GM18498 (cell line): ENCODE measurements around the gene THRB.

Source experiments
- ATAC-seq: cut with Tn5 transposase; IDR thresholded peaks from one replicate; pipeline ENCODE4 v1.9.1; 2021; ENCODE audit warnings: mild to moderate bottlenecking, moderate library complexity; ENCODE audit not compliant: unreplicated experiment

THRB gene

DNA sequence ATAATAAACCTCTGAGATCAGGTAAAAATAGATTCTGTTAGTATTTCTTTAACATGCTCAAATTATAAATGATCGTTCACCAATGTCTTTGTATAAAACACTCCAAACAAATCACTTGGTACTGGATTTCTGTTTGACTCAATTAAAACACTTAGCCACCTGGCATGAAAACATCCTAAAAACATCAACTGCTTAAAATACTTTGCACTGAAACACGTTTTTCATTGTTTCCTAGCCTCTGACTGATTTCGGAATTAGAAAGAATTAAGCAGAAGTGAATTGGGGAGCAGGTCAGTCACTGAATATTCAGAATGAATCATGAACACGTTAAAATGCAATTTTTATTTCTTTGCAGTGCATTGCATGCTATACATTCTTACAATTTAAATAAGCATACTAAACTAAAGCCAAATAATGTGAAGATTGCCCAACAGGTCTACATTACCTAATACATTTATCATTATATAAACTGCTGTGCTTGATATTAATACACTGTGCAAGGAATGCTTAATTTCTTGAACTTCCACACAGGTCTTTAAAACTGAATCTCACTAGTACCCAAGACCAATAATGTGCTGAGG is 1.6 kb downstream of the THRB start:
- no peak for ATAC-seq

- no peak for ATAC-seq
Observed at GRCh38 chr3:24490151-24490550, 4.5 kb downstream of the THRB start.

DNA sequence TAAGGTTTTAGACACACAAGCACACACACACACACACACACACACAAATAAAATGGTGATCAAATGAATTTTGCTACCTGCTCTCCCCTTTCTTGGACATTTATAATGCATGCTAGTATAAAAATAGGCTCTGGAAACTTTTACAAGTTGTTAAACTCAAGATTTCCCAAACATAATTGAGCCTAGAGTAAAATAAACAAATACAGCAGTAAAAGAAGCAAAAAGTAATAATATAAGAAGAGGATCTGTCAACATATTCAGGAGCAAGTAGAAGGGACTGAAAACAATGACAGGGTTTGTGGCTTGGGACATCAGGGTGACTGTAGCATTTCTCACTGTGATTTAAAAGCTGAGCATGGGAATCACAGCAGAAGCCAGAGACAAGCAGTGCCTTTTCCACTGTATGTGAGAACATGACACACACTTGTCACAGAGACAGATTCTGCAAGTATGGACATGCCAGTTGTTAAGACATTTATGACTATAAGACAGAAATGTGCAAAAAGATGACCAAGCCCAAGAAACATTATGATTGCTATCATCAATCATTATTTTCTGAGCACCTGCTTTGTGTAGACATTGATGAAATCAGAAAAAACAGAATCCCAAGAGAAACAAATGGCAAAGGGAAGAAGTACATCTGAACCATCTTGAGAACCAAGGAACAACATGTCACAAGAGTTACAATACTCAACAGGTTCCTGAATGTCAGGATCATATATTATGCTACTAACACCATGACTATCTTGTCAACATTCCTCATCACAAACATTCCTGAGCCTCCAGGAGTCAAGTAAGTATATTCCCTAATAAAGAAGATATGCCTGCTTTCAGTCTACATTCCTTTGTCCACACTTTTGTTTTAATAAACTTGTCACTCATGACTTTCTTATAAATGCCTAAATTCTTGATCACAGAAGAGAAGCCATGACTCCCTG is 7.1 kb downstream of the THRB start:
- ATAC-seq, result no peak

GRCh38 chr3:24485511-24485910 is 9.1 kb downstream of the THRB start:
- ATAC-seq, result no peak

GRCh38 chr3:24483873-24484272 is 10.8 kb downstream of the THRB start:
- no peak for ATAC-seq

- no peak for ATAC-seq
Observed at GRCh38 chr3:24482096-24482705, 12.4 kb downstream of the THRB start.

DNA sequence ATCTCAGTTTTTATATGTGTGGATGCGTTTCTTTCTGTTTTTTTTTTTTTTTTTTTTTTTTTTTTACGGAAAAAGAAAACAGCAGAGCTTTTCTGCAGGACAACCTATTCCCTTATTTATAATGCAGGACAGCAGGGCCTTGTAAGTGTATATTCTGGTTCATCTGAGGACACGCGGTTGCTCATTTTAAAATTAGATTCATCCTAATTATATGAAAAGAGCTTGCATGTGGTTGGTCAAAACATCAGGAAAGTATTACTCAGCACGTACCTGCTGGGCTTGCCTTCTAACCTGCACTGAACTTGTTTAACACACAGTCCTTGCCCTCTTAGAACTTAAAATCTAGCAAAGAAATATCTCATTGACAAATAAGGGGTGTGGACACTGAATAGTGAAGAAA is 13.5 kb downstream of the THRB start:
- ATAC-seq, result no peak

DNA sequence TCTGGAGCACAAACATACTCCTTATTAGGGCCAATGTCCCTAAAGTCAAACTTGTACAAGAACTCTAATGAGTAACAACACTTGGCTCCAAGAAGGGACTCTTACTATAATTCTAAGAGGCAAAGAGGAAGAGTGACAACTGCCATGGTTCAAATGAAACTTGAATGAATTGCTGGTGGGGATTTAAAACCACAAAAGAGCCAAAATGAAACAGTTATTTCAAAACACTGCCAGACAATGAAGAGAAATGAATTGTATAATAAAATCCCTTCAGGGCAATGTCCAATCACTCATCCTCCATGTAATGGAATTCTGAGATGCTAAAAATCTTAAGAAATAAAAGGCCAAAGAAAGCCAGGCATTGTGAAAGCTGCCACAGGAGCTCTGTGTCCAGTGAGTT is 14.2 kb downstream of the THRB start:
- no peak for ATAC-seq

GRCh38 chr3:24479816-24480215 is 14.8 kb downstream of the THRB start:
- no peak for ATAC-seq

DNA sequence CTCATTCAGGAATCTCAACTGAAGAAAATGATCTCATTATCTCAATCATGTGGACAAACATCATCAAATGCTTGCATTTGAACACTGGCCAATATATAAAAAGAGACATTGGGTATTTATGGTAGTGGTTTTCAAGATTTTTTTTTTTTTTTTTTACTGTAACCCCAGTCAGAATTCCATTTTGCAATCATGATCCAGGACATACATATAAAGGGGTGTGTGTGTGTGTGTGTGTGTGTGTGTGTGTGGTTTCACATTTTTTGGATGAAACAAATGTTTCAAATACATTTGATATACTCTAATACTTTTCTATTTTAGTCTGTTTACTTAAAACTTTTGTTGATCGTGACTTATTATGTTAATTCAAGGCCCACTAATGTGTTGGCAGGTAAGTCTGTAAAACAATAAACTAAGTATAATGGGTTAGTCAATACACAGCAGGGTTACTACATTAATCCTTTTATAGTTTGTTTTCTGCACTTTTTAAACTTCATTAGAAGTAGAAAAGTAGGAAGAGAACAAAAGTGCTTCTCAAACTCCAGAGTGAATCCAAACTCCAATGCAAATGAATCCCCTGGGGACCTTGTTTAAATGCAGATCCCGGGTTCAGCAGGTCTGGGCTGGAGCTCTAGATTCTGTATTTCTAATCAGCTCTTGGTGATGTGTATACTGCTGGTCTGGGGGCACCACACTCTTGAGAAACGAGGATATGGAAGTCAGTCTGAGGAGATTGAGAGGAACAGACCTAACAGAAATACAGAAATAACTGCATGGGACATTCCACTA is 17.6 kb downstream of the THRB start:
- no peak for ATAC-seq

- no peak for ATAC-seq
Observed at GRCh38 chr3:24475925-24476324, 18.7 kb downstream of the THRB start.

GRCh38 chr3:24474862-24475261 is 19.8 kb downstream of the THRB start:
- ATAC-seq, result no peak

DNA sequence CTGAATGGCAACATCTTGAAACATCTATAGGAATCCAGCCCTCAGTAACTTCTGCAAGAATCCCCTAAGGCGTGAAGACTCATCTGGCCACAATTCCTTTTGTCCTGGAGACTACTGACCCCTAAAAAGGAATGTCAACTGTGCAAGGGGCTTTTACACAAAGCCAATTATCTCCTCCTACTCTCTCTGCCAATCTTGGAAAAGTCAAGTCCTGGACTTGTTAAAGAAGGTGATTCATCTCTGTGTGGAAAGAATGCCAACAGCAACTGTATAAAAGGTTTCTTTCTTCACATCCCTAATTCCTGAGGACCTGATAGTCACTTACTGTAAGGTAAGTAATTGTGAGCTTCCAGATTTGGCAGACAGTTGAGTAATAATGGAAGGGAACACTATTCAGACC is 22.3 kb downstream of the THRB start:
- no peak for ATAC-seq

GRCh38 chr3:24471486-24471885 is 23.2 kb downstream of the THRB start:
- ATAC-seq, result no peak

GRCh38 chr3:24470277-24470676 is 24.4 kb downstream of the THRB start:
- ATAC-seq, result no peak

GRCh38 chr3:24464389-24464788 is 30.3 kb downstream of the THRB start:
- ATAC-seq, result no peak

GRCh38 chr3:24462737-24463136 is 31.9 kb downstream of the THRB start:
- no peak for ATAC-seq

- no peak for ATAC-seq
Observed at GRCh38 chr3:24460974-24461373, 33.7 kb downstream of the THRB start.

DNA sequence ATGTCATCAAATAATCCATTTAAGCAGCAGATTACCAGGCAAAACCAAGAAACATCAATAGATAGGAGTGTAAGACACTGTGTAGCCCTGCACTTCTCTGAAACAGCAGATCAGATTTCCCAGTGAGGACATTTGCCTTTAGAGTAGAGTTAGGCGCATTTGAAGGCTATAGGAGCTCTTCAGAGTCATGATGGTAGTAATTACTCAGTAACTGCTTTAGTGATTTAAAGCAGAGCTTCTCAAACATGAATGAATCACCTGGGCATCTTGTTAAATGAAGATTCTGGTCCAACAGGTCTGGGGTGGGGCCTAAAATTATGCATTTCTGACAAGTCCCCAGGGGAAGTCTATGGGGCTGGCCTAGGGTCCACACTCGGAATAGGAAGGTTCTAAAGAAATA is 36.9 kb downstream of the THRB start:
- ATAC-seq, result no peak

DNA sequence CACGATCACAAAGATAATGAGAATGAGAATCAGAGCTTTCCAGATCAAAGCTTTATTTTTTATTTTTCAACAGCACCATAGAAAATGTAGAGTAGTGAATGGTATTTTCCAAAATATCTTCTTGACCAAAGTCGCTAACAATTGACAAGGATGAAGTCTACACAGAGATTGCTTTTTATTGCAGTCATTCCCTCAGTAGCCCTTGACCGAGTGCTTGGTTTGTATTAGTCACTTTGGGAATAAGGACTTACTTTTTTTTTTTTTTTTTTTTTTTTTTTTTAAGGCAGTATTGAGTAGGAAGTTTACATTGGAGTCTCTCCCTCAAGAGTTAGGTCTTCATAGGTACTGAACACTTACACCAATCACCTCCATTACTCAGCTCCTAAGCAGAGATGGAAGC is 39.8 kb downstream of the THRB start:
- ATAC-seq, result no peak

DNA sequence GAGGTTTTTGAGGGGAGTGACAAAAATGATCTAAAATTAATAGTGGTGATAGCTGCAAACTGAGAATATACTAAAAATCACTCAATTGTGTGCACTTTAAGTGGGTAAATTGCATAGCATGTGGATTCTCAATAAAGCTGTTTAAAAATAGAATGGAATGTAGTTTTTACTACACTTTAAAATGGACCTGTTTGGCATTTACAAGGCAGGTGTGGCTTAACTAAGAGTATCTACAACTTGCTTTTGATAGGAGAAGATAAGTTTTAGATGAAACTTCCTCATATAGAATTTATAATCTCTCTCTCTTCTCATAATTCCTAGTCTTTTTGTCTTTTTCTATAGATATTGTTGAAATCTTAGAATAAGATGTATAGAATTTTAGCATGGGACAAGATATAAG is 40.3 kb downstream of the THRB start:
- no peak for ATAC-seq
